HL-60 (cell line): ENCODE measurements around the gene ASTN2.

Source experiments
- CTCF ChIP-seq: IDR thresholded peaks from one replicate; pipeline ENCODE4 v1.5.1; 2011; ENCODE audit warnings: low read length, control low read depth, inconsistent platforms; ENCODE audit not compliant: insufficient read depth
- GABPA ChIP-seq: IDR thresholded peaks from 2 replicates; pipeline ENCODE4 v1.6.1; 2012; ENCODE audit warnings: low read depth
- REST ChIP-seq: IDR thresholded peaks from 2 replicates; pipeline ENCODE4 v1.6.1; 2012; ENCODE audit warnings: low read depth; ENCODE audit not compliant: insufficient replicate concordance

GRCh38 chr9:116694785-116695291, 720.0 kb downstream of the ASTN2 start:
- no peak for TF ChIP-seq CTCF
- TF ChIP-seq REST: no peak
- TF ChIP-seq GABPA: no peak
